NB4 (cell line): Measurements from ENCODE around the gene UGT1A6.

ENCODE experiments used
- DNase-seq: peaks from one replicate; pipeline ENCODE4 v3.0.0; 2010; ENCODE audit warnings: low read depth
- H3K4me3 ChIP-seq: one replicate; pipeline ENCODE4 v1.5.1; 2011; ENCODE audit warnings: mild to moderate bottlenecking, low read depth, low read length, moderate library complexity
- CTCF ChIP-seq: IDR thresholded peaks from one replicate; pipeline ENCODE4 v1.5.1; 2012; ENCODE audit warnings: low read depth, low read length
- MAX ChIP-seq: IDR thresholded peaks from 2 replicates; pipeline ENCODE4 v1.6.1; 2011; ENCODE audit warnings: low read depth, low read length
- MYC ChIP-seq: IDR thresholded peaks from 2 replicates; pipeline ENCODE4 v1.6.1; 2011; ENCODE audit warnings: low read depth, low read length
- POLR2A ChIP-seq: IDR thresholded peaks from 2 replicates; pipeline ENCODE4 v1.6.1; 2011; ENCODE audit warnings: mild to moderate bottlenecking; ENCODE audit not compliant: insufficient read length; ENCODE audit errors: extremely low read depth

Gene UGT1A6

GRCh38 chr2:233756429-233757081, 63.9 kb downstream of the UGT1A6 start:
- H3K4me3 ChIP-seq = no peak overlapping the region
- no peak for DNase-seq
- no peak for TF ChIP-seq MYC
- TF ChIP-seq MAX = no peak
- no peak for TF ChIP-seq POLR2A
- no peak for TF ChIP-seq CTCF

DNA sequence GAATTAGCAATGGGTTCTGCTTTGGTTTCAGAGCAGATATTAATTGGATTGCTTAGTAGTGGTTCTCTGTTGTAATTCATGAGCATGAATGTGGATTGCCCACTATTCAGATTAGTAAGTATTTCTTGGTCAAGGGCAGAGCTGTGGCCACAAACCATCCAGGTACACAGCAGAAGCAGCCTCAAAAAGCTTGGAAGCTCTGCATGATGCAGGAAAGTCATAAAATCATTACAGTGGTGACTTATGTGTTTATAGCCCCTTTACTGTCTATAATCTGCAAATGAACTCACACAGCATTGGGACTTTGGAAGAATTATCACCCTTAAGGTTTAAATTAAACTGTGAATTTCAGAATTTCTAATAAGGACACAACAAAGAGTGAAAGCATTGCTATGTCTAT, 65.5 kb downstream of the UGT1A6 start:
- DNase-seq = no peak

GRCh38 chr2:233758849-233759248, 66.2 kb downstream of the UGT1A6 start:
- DNase-seq = no peak
- no peak for TF ChIP-seq MYC
- TF ChIP-seq CTCF = no peak
- TF ChIP-seq POLR2A = no peak
- no peak for TF ChIP-seq MAX
- no peak overlapping the region for H3K4me3 ChIP-seq

More for the DNA sequence above, 65.5 kb downstream of the UGT1A6 start:
- TF ChIP-seq CTCF (no peak), MYC (no peak), POLR2A (no peak), MAX (no peak)
- H3K4me3 ChIP-seq = no peak overlapping the region

DNA sequence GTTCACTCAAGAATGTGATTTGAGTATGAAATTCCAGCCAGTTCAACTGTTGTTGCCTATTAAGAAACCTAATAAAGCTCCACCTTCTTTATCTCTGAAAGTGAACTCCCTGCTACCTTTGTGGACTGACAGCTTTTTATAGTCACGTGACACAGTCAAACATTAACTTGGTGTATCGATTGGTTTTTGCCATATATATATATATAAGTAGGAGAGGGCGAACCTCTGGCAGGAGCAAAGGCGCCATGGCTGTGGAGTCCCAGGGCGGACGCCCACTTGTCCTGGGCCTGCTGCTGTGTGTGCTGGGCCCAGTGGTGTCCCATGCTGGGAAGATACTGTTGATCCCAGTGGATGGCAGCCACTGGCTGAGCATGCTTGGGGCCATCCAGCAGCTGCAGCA, 67.4 kb downstream of the UGT1A6 start, which contains the start of gene UGT1A1:
Gene UGT1A1 (plus strand): TSS at position 228 of the 400 bp plus-strand sequence. CDS start 18 bp downstream, at position 246.
- DNase-seq = no peak
- no peak for TF ChIP-seq POLR2A
- no peak for TF ChIP-seq MYC
- TF ChIP-seq CTCF = no peak
- TF ChIP-seq MAX = no peak
- no peak within 1 kb of the TSS for H3K4me3 ChIP-seq

DNA sequence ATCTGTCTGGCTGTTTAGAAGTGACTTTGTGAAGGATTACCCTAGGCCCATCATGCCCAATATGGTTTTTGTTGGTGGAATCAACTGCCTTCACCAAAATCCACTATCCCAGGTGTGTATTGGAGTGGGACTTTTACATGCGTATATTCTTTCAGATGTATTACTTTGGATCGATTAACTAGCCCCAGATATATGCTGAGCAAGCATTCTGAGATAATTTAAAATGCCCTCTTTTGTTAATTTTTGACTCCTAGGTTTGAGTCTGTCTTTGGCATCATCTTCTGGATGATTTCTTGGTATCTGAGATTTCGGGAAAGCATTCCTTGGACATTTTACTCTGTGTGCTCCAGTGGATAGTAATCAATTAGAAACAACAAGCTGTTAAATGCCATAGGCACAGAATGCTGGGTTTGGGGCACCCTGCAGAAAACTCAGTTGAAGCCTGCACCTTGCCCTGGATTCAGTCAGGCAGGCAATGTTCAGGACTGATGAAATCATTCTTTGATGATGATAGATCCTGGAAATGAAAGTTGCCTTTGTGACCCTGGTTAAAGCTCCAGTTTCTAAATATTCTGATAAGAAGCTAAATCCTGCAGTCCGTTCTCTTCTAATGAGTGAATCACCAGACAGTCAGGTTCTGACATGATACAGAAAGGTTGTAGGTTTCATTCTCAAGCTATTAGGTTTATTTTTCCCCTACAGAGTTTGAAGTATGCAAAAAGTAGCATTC, 68.5 kb downstream of the UGT1A6 start:
- no peak overlapping the region for H3K4me3 ChIP-seq
- no peak for TF ChIP-seq POLR2A
- no peak for TF ChIP-seq MYC
- no peak for TF ChIP-seq MAX
- TF ChIP-seq CTCF = no peak
- DNase-seq = no peak
